Suprapubic skin (tissue), 4 donors: ENCODE results near the gene TTC28. TPM values are rescaled to one million over a fixed set of nuclear protein-coding genes. Genes with fewer than 3 reads are reported as not detected.

Experiments
- DNase-seq, 2 donors: peaks; one replicate each; pipeline ENCODE4 v3.0.0-alpha.2; 2019; ENCODE audit warnings: low spot score in 2 of 2
- H3K27ac ChIP-seq: fragments of 200-600 bp; sonication (generic); one replicate; pipeline ENCODE4 v1.5.1; 2019
- H3K27me3 ChIP-seq: fragments of 200-600 bp; sonication (generic); one replicate; pipeline ENCODE4 v1.5.1; 2019
- H3K36me3 ChIP-seq: fragments of 200-600 bp; sonication (generic); one replicate; pipeline ENCODE4 v1.5.1; 2019
- H3K4me1 ChIP-seq: fragments of 200-600 bp; sonication (generic); one replicate; pipeline ENCODE4 v1.5.1; 2019
- H3K4me3 ChIP-seq: fragments of 200-600 bp; sonication (generic); one replicate; pipeline ENCODE4 v1.5.1; 2019; ENCODE audit warnings: mild to moderate bottlenecking
- H3K9me3 ChIP-seq: fragments of 200-600 bp; sonication (generic); one replicate; pipeline ENCODE4 v1.5.1; 2019
- EP300 ChIP-seq: sonication (generic); formaldehyde crosslinking; IDR thresholded peaks from one replicate; pipeline ENCODE4 v1.6.1; 2017; ENCODE audit warnings: antibody characterized with exemption
- POLR2A ChIP-seq, 2 donors: fragments of 450-650 bp; IDR thresholded peaks; one replicate each; pipeline ENCODE4 v1.6.1; 2017; ENCODE audit warnings: antibody characterized with exemption in 2 of 2, mild to moderate bottlenecking in 2 of 2, moderate library complexity in 2 of 2
- POLR2AphosphoS5 ChIP-seq, 3 donors: sonication (generic); formaldehyde crosslinking; IDR thresholded peaks; one replicate each; pipeline ENCODE4 v1.6.1; 2017; ENCODE audit warnings: antibody characterized with exemption in 3 of 3
- WGBS: methylation state at CpG from one replicate; pipeline ENCODE4 v1.1.5; 2018; 5-methylcytosine and 5-hydroxymethylcytosine counted together
- total RNA-seq, 4 donors: library from RNA; depleted of rRNA; stranded (reverse); fragments of >200 nt; gene quantifications; one replicate each; pipeline ENCODE4 v1.1.0, GENCODE V29; 2016
- TF ChIP-seq, protein P1 (sequence below), 2 donors: fragments of 200-600 bp in 1 of 2; fragments of 450-650 bp in 1 of 2; sonication (generic) in 1 of 2; IDR thresholded peaks; one replicate each; pipeline ENCODE4 v1.5.1; 2016 to 2019; ENCODE audit warnings: antibody characterized with exemption in 2 of 2, mild to moderate bottlenecking in 1 of 2, moderate library complexity in 1 of 2

TTC28 gene
- total RNA-seq, 4 donors from 2014 or later = 8.1 to 23.1 (median 11.7) TPM

DNA sequence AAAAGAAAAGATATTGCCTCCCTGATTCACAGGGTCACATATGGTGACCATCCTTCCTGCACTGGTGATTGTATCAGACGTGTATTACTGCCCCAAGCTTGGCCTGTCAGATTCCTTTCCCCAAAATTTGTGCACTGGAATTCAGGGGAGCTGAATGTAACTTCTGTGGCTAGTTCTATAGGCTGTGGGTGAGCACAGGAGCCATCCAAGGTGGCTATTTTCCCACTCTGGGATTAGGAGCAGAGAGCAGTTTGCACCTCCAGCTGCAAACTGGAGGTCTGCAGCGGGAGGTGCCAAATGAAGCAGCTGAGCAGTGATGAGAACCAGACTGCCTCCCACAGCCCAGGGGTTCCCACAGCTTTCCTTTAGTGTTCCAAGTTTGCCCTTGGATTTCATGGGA, 636.4 kb downstream of the TTC28 start:
- H3K9me3 ChIP-seq = no peaks in the 10 kb centered on the region
- no peak overlapping the region for H3K4me3 ChIP-seq
- H3K27ac ChIP-seq = no peak overlapping the region
- H3K27me3 ChIP-seq = no peaks in the 10 kb centered on the region
- no peak for DNase-seq
- 70% methylated on average over 2 of the region's 2 CpGs for WGBS
- H3K36me3 ChIP-seq = no peaks in the 10 kb centered on the region
- H3K4me1 ChIP-seq = peaks cover 5% of the 10 kb centered on the region
- TF ChIP-seq POLR2A (IDR thresholded peaks at IDR 0.05) = no peak
- no peak for TF ChIP-seq EP300
- TF ChIP-seq POLR2AphosphoS5 (IDR thresholded peaks at IDR 0.05) = no peak
- TF ChIP-seq, protein P1, sequence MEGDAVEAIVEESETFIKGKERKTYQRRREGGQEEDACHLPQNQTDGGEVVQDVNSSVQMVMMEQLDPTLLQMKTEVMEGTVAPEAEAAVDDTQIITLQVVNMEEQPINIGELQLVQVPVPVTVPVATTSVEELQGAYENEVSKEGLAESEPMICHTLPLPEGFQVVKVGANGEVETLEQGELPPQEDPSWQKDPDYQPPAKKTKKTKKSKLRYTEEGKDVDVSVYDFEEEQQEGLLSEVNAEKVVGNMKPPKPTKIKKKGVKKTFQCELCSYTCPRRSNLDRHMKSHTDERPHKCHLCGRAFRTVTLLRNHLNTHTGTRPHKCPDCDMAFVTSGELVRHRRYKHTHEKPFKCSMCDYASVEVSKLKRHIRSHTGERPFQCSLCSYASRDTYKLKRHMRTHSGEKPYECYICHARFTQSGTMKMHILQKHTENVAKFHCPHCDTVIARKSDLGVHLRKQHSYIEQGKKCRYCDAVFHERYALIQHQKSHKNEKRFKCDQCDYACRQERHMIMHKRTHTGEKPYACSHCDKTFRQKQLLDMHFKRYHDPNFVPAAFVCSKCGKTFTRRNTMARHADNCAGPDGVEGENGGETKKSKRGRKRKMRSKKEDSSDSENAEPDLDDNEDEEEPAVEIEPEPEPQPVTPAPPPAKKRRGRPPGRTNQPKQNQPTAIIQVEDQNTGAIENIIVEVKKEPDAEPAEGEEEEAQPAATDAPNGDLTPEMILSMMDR (IDR thresholded peaks at IDR 0.05) = no peak

DNA sequence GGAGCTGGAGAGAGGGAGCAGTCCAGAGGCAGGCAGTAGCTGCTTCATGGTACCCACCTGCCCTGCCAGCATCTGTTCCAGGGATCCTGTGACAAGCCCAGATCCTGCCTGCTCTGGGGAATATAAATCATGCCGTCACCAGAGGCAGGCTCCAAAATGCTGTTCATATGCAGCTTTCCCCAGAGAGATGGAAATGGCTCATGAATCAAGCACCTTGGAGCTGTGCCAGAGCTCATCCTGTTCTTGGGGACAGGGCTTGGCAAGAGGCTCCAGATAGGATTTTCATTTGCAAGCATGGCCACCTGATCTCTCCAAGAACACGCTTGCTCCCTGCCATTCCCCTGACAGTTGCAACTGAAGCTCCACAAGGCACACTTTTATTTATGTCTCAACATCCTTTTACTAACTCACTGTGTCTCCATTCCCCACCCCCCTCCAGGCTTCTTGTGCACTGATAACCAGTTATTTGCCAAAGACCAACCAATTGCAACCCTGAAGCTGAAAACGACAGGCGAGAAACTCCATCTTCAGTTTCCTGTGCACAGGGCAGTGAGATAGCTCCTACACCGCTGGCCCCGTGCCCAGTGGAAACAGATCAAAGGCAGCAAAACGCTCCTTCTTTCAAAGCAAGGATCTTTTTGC, 644.8 kb downstream of the TTC28 start:
- Histone ChIP-seq H3K9me3 (no peaks in the 10 kb centered on the region), H3K27me3 (no peaks in the 10 kb centered on the region), H3K27ac (no peak overlapping the region), H3K4me3 (no peak overlapping the region), H3K4me1 (peaks cover 18% of the 10 kb centered on the region), H3K36me3 (peaks cover 8% of the 10 kb centered on the region)
- 25% methylated on average over 6 of the region's 7 CpGs for WGBS
- peak in 1 of 2 donors; percentile 84 for DNase-seq
- TF ChIP-seq POLR2AphosphoS5 (IDR thresholded peaks at IDR 0.05) = no peak
- no peak for TF ChIP-seq EP300
- TF ChIP-seq, protein P1 (IDR thresholded peaks at IDR 0.05) = no peak
- TF ChIP-seq POLR2A (IDR thresholded peaks at IDR 0.05) = no peak

DNA sequence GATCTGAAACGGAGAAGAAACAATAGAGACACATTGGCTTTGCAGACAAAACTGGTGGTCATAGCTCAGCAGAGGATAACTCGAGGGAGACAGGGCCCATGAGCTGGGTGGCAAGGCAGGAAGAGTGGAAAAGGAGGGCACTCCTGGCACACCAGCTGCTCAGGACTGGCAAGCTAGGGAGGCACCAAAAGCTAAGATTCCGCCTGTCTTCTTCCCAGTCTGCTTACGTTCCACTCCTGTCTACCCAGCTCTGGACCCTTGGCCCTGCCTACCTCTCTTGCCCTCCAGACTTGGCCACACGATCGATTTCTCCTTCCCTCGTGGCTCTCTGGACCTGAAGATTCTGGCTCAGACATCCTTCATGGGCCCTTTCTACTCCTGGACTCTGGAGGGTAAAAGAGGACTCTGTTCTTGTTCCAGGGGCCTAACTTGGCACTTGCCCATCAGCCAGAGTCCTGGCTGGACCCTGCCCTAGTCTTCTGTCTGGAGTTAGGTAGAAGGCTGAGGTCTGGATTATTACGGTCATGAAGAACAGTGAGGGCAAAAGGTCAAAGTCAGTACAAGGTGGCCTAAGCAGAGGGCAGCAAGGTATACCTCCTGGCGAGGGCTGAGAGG, 645.4 kb downstream of the TTC28 start:
- TF ChIP-seq, protein P1 (IDR thresholded peaks at IDR 0.05) = no peak
- TF ChIP-seq POLR2AphosphoS5 (IDR thresholded peaks at IDR 0.05) = no peak
- no peak for TF ChIP-seq EP300
- TF ChIP-seq POLR2A (IDR thresholded peaks at IDR 0.05) = no peak
- H3K27ac ChIP-seq = no peak overlapping the region

DNA sequence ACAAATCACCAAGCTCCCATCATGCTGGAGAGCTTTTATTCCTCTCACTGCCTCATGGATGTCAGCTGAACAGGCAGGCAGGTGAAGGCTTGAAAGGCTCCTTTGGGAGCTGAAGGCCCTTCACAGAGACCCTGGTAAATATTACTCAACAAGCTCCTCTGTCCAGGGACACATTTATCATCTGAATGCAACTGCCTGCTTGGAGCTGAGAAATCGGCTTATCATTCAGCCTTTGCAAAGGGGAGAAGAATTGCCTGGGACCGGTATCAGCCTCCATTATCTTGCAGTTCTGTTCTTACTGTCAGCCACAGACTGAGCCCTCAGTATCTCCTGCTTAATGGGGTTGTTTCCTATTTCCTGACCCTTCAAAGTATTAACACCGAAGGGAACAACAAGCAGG, 646.8 kb downstream of the TTC28 start:
- peaks cover 8% of the 10 kb centered on the region for H3K36me3 ChIP-seq
- H3K27ac ChIP-seq = no peak overlapping the region
- 76% methylated on average over 3 of the region's 3 CpGs for WGBS
- H3K4me3 ChIP-seq = no peak overlapping the region
- peaks cover 25% of the 10 kb centered on the region for H3K4me1 ChIP-seq
- TF ChIP-seq, protein P1 (IDR thresholded peaks at IDR 0.05) = no peak
- TF ChIP-seq EP300 (no peak), POLR2A (IDR thresholded peaks at IDR 0.05) (no peak), POLR2AphosphoS5 (IDR thresholded peaks at IDR 0.05) (no peak)
- H3K9me3 ChIP-seq = no peaks in the 10 kb centered on the region
- no peaks in the 10 kb centered on the region for H3K27me3 ChIP-seq
- no peak for DNase-seq

More for the DNA sequence above, 645.4 kb downstream of the TTC28 start:
- Histone ChIP-seq H3K9me3 (no peaks in the 10 kb centered on the region), H3K27me3 (no peaks in the 10 kb centered on the region), H3K36me3 (peaks cover 8% of the 10 kb centered on the region), H3K4me1 (peaks cover 22% of the 10 kb centered on the region), H3K4me3 (no peak overlapping the region)
- DNase-seq = no peak
- WGBS = 79% methylated on average over 9 of the region's 9 CpGs

DNA sequence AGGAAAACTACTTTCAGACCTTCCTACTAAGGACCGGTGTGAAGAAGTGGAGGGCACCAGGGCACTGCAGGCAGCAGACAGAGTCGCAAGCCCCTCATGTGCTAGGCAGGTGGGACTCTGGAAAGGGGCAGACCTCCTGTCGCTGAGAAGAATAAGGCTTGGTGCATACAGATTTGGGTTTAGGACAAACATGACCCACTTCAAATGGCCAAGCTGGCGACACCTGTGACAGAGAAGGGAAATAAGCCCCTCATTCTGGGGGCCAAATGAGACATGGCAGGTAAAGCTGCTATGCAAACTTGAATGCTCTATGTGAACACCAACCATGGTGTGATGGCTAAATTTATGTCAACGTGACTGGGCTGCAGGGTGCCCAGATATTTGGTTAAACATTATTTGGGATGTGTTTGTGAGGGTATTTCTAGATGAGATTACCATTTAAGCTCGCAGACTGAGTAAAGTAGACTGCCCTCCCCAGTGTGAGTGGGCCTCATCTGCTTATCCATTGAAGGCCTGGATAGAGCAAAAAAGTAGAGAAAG, 648.2 kb downstream of the TTC28 start:
- peaks cover 8% of the 10 kb centered on the region for H3K36me3 ChIP-seq
- no peaks in the 10 kb centered on the region for H3K27me3 ChIP-seq
- no peak for DNase-seq
- peaks cover 30% of the 10 kb centered on the region for H3K4me1 ChIP-seq
- TF ChIP-seq, protein P1 (IDR thresholded peaks at IDR 0.05) = no peak
- no peak for TF ChIP-seq EP300
- no peak for TF ChIP-seq POLR2AphosphoS5 (IDR thresholded peaks at IDR 0.05)
- no peak for TF ChIP-seq POLR2A (IDR thresholded peaks at IDR 0.05)
- no peak overlapping the region for H3K27ac ChIP-seq
- H3K4me3 ChIP-seq = no peak overlapping the region
- WGBS = 97% methylated on average over 6 of the region's 6 CpGs
- no peaks in the 10 kb centered on the region for H3K9me3 ChIP-seq
